ENCODE measurements around the gene KIF26B.

- TF ChIP-seq TCF4 (CRISPR knock-in tag; IDR thresholded peaks at IDR 0.05; ENCODE audit: borderline replicate concordance): no peak
- no peak for TF ChIP-seq ARNTL (CRISPR knock-in tag; IDR thresholded peaks at IDR 0.05; ENCODE audit: borderline replicate concordance, low read depth)
- no peak for TF ChIP-seq ZNF8 (CRISPR knock-in tag; IDR thresholded peaks at IDR 0.05)
- TF ChIP-seq PATZ1 (CRISPR knock-in tag; IDR thresholded peaks at IDR 0.05; ENCODE audit: borderline replicate concordance): no peak
- no peak for TF ChIP-seq RARB (CRISPR knock-in tag; IDR thresholded peaks at IDR 0.05)
- no peak for TF ChIP-seq CREB5 (CRISPR knock-in tag; IDR thresholded peaks at IDR 0.05; ENCODE audit: low read depth)
- no peak for TF ChIP-seq ZFP30 (CRISPR knock-in tag; IDR thresholded peaks at IDR 0.05)
These were observed 333.8 kb downstream of the KIF26B start for GRCh38 chr1:245488346-245489129.

Measured in SK-N-SH treated with all-trans-retinoic acid at 6 μM for 48 hours (cell line).